Measurements from ENCODE around the gene MINPP1.

DNA sequence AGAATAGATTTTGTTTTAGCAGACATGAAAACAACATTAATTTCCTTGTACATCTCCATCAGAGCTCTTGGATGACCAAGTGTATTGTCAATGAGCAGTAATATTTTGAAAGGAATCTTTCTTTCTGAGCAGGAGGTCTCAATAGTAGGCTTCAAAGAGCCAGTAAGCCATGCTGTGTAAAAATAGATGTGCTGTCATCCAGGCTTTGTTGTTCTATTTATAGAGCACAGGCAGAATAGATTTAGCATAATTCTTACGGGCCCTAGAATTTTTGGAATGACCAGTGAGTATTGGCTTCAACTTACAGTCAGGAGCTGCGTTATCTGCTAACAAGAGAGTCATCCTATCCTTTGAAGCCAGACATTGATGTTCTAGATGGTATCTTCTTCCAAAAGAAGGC lies 19.0 kb downstream of the MINPP1 start:
- TF ChIP-seq EZH2 (IDR thresholded peaks at IDR 0.05) (no peak), POLR2AphosphoS5 (IDR thresholded peaks at IDR 0.05; ENCODE audit: borderline replicate concordance, low read depth, low read length) (no peak), FOXP2 (optimal IDR thresholded peaks at IDR 0.05; ENCODE audit: control extremely low read depth, extremely low read length, insufficient read depth) (no peak)
